Panc1 (cell line): ENCODE results near the gene CAPN10. TPM values are rescaled to one million over a fixed set of nuclear protein-coding genes. Genes with fewer than 3 reads are reported as not detected.

Experiments used
- ATAC-seq: fragments of 200-7000 bp; cut with Tn5 transposase; 2 replicates; pipeline ENCODE4 v1.9.1; 2020; ENCODE audit warnings: mild to moderate bottlenecking, moderate library complexity
- BruUV-seq: library from RNA; stranded (reverse); fragments of 400-500 nt; replicated peaks from 2 replicates; lab custom pipeline; 2021; lab: Mats Ljungman, UMichigan
- CTCF ChIA-PET: fragments of 300-600 bp; sonication (Branson Sonifier 250); formaldehyde crosslinking; loops from one replicate; lab custom pipeline; 2022; ENCODE audit warnings: antibody characterized with exemption; lab: Charles Lee
- POLR2A ChIA-PET: fragments of 300-600 bp; sonication (Branson Sonifier 250); formaldehyde crosslinking; loops from one replicate; lab custom pipeline; 2022; ENCODE audit warnings: antibody characterized with exemption; lab: Charles Lee
- DNase-seq: peaks from one replicate; pipeline ENCODE4 v3.0.0-alpha.2; 2010; ENCODE audit warnings: low read depth, low spot score
- H3K27ac ChIP-seq: 2 replicates; pipeline ENCODE4 v1.5.1; 2011; ENCODE audit warnings: mild to moderate bottlenecking, low read length, inconsistent platforms
- H3K27me3 ChIP-seq: fragments of 200-500 bp; sonication (Bioruptor generic); 2 replicates; pipeline ENCODE4 v1.6.0; 2014; ENCODE audit warnings: low read length, inconsistent platforms; ENCODE audit not compliant: control insufficient read depth, insufficient read depth
- H3K36me3 ChIP-seq: fragments of 200-500 bp; sonication (Bioruptor generic); 2 replicates; pipeline ENCODE4 v1.5.1; 2014; ENCODE audit warnings: inconsistent platforms, mild to moderate bottlenecking, low read length, moderate library complexity; ENCODE audit not compliant: control insufficient read depth, insufficient read depth
- H3K4me1 ChIP-seq: 2 replicates; pipeline ENCODE4 v1.5.1; 2011; ENCODE audit warnings: inconsistent platforms, mild to moderate bottlenecking, low read length, moderate library complexity; ENCODE audit not compliant: control insufficient read depth, insufficient read depth
- H3K4me3 ChIP-seq, 2 experiments: 2 replicates each; pipeline ENCODE4 v1.5.1; 2011 to 2012; ENCODE audit warnings: low read depth in 2 of 2, low read length in 2 of 2, mild to moderate bottlenecking in 2 of 2, inconsistent platforms in 1 of 2, moderate library complexity in 1 of 2
- H3K9me3 ChIP-seq: fragments of 200-500 bp; sonication (Bioruptor generic); 2 replicates; pipeline ENCODE4 v1.5.1; 2014; ENCODE audit warnings: low read depth, mild to moderate bottlenecking, inconsistent platforms, low read length, moderate library complexity; ENCODE audit not compliant: control insufficient read depth, insufficient read depth
- CTCF ChIP-seq: fragments of 450-650 bp; IDR thresholded peaks from 2 replicates; pipeline ENCODE4 v1.5.1; 2017; ENCODE audit warnings: mild to moderate bottlenecking
- POLR2AphosphoS5 ChIP-seq: IDR thresholded peaks from 2 replicates; pipeline ENCODE4 v1.6.1; 2012; ENCODE audit warnings: mild to moderate bottlenecking, low read depth, low read length, moderate library complexity
- REST ChIP-seq, 2 experiments: IDR thresholded peaks; 2 replicates each; pipeline ENCODE4 v1.6.1; 2011 to 2012; ENCODE audit warnings: low read depth in 2 of 2, control low read depth in 1 of 2, low read length in 1 of 2, mild to moderate bottlenecking in 1 of 2, moderate library complexity in 1 of 2; ENCODE audit not compliant: insufficient read depth in 1 of 2
- SIN3A ChIP-seq: IDR thresholded peaks from 2 replicates; pipeline ENCODE4 v1.6.1; 2012; ENCODE audit warnings: low read depth, mild to moderate bottlenecking, low read length, moderate library complexity, borderline replicate concordance; ENCODE audit not compliant: insufficient read depth
- TCF7L2 ChIP-seq: IDR thresholded peaks from 2 replicates; pipeline ENCODE4 v1.6.1; 2011; ENCODE audit warnings: mild to moderate bottlenecking, low read depth, low read length, inconsistent platforms
- in situ Hi-C: cut with HindIII; loops from 2 replicates; pipeline ENCODE4 v1.10.0; 2016; ENCODE audit warnings: low sequenced_read_pairs, low pct_unique_long_range_greater_than_20kb
- intact Hi-C: fragments of 100-400 bp; cut with micrococcal nuclease; formaldehyde crosslinking; loops from one replicate; pipeline ENCODE4 v1.10.0; 2022; ENCODE audit not compliant: unreplicated experiment
- total RNA-seq: library from RNA; stranded (reverse); gene quantifications from one replicate; pipeline ENCODE4 v1.2.1, GENCODE V29; 2021; ENCODE audit not compliant: unreplicated experiment

The CAPN10 gene
- total RNA-seq, 1 experiment from 2014 or later, result 38.6 TPM

GRCh38 chr2:240636563-240637115, 50.1 kb downstream of the CAPN10 start:
- H3K4me3 ChIP-seq, result no peak overlapping the region
- ATAC-seq (no peak), DNase-seq (no peak)
- no peaks in the 10 kb centered on the region for H3K36me3 ChIP-seq
- intact Hi-C loops, result no loop called here
- no TSS peak for BruUV-seq
- no peaks in the 10 kb centered on the region for H3K4me1 ChIP-seq
- no peaks in the 10 kb centered on the region for H3K27me3 ChIP-seq
- in situ Hi-C loops, result no loop called here
- ChIA-PET POLR2A (no interaction called here), CTCF (no interaction called here)
- H3K9me3 ChIP-seq, result no peaks in the 10 kb centered on the region
- H3K27ac ChIP-seq, result no peak overlapping the region
- TF ChIP-seq REST (IDR thresholded peaks at IDR 0.05; ENCODE audit: insufficient read depth in 1 of 2, low read depth in 2 of 2, low read length in 1 of 2) (no peak), POLR2AphosphoS5 (no peak), SIN3A (no peak), TCF7L2 (no peak), CTCF (no peak)

GRCh38 chr2:240637116-240637900, 50.8 kb downstream of the CAPN10 start:
- H3K36me3 ChIP-seq, result no peaks in the 10 kb centered on the region
- H3K27me3 ChIP-seq, result no peaks in the 10 kb centered on the region
- H3K9me3 ChIP-seq, result no peaks in the 10 kb centered on the region
- POLR2A ChIA-PET, result no interaction called here
- H3K27ac ChIP-seq, result no peak overlapping the region
- CTCF ChIA-PET, result no interaction called here
- no peaks in the 10 kb centered on the region for H3K4me1 ChIP-seq
- in situ Hi-C loops (no loop called here), intact Hi-C loops (no loop called here)
- no TSS peak for BruUV-seq
- H3K4me3 ChIP-seq, result no peak overlapping the region
- TF ChIP-seq REST (IDR thresholded peaks at IDR 0.05; ENCODE audit: insufficient read depth in 1 of 2, low read depth in 2 of 2, low read length in 1 of 2) (no peak), POLR2AphosphoS5 (no peak), TCF7L2 (no peak), SIN3A (no peak), CTCF (no peak)
- DNase-seq (no peak), ATAC-seq (no peak)
